ENCODE data around the gene TUBA4A. TPM values are rescaled to one million over a fixed set of nuclear protein-coding genes. Genes with fewer than 3 reads are reported as not detected.

The TUBA4A gene
- total and polyA plus RNA-seq, 2 experiments from 2014 or later, result 44.3 to 77.7 TPM

- peaks cover 50% of the 10 kb centered on the region for H3K36me3 Mint-ChIP-seq (ENCODE audit: low read depth)
- no peaks in the 10 kb centered on the region; the same call in 1 of the 2 replicates for H4K20me1 ChIP-seq (replicated peaks; ENCODE audit: insufficient read depth)
- DNase-seq (ENCODE audit: low spot score) (no peak), ATAC-seq (no peak)
- H3K4me2 ChIP-seq, result no peak overlapping the region
- no peak overlapping the region for H3K27ac Mint-ChIP-seq
- no peaks in the 10 kb centered on the region for H3K27me3 ChIP-seq (ENCODE audit: insufficient read depth)
- H3K9me2 ChIP-seq (ENCODE audit: insufficient read depth), result no peaks in the 10 kb centered on the region
- no peak overlapping the region for H3K4me3 ChIP-seq
- no peak overlapping the region for H3K27ac ChIP-seq (ENCODE audit: low read depth)
- H3F3A ChIP-seq (replicated peaks; ENCODE audit: low read depth), result peaks cover 9% of the 10 kb centered on the region; the same call in 1 of the 2 replicates
- H3K27me3 Mint-ChIP-seq (ENCODE audit: insufficient read depth, low read depth, poor library complexity), result peaks cover 15% of the 10 kb centered on the region
- H3K4me3 Mint-ChIP-seq, result no peak overlapping the region
- peaks cover 21% of the 10 kb centered on the region for H3K4me1 Mint-ChIP-seq
- H3K79me2 ChIP-seq (replicated peaks; ENCODE audit: insufficient read depth), result no peaks in the 10 kb centered on the region
- H3K9me3 Mint-ChIP-seq, result no peaks in the 10 kb centered on the region
- H2AFZ ChIP-seq, result no peak overlapping the region
- TF ChIP-seq ETS1 (IDR thresholded peaks at IDR 0.05) (no peak), EZH2phosphoT487 (IDR thresholded peaks at IDR 0.05; ENCODE audit: unreplicated experiment) (no peak), POLR2AphosphoS5 (IDR thresholded peaks at IDR 0.05; ENCODE audit: low read depth) (no peak), JUNB (IDR thresholded peaks at IDR 0.05; ENCODE audit: unreplicated experiment) (no peak), REST (IDR thresholded peaks at IDR 0.05; ENCODE audit: unreplicated experiment) (no peak), ZNF331 (CRISPR knock-in tag; IDR thresholded peaks at IDR 0.05; ENCODE audit: low read depth) (no peak), CTCF (conservative IDR thresholded peaks at IDR 0.05; ENCODE audit: low read depth in 2 of 2) (no peak), ZNF462 (CRISPR knock-in tag; IDR thresholded peaks at IDR 0.05) (no peak), NANOG (IDR thresholded peaks at IDR 0.05; ENCODE audit: borderline replicate concordance) (no peak), ZNF114 (CRISPR knock-in tag; IDR thresholded peaks at IDR 0.05) (no peak), EZH2 (IDR thresholded peaks at IDR 0.05; ENCODE audit: low read depth, unreplicated experiment) (no peak), CREB1 (CRISPR knock-in tag; IDR thresholded peaks at IDR 0.05; ENCODE audit: low read depth) (no peak), STAT1 (IDR thresholded peaks at IDR 0.05; ENCODE audit: unreplicated experiment) (no peak)
- peaks cover 17% of the 10 kb centered on the region for H3K4me1 ChIP-seq (ENCODE audit: insufficient read depth)
- H3K36me3 ChIP-seq (ENCODE audit: insufficient read depth), result peaks cover 5% of the 10 kb centered on the region; the same call in 1 of the 2 replicates
These were observed 32.9 kb downstream of the TUBA4A start for GRCh38 chr2:219220652-219221402.
